Left hindlimb (tissue), 1 donor: ENCODE measurements around the gene SLC25A34.

Experiments used
- DNase-seq: peaks from one replicate; pipeline ENCODE4 v3.0.0-alpha.2; 2018

SLC25A34 gene

GRCh38 chr1:15714406-15715136 is 21.5 kb upstream of the SLC25A34 start:
- DNase-seq, result peak; percentile 70

- no peak for DNase-seq
Measured at GRCh38 chr1:15717418-15718125, 18.5 kb upstream of the SLC25A34 start.

GRCh38 chr1:15718199-15718601 is 17.9 kb upstream of the SLC25A34 start:
- no peak for DNase-seq

- DNase-seq, result no peak
Measured at GRCh38 chr1:15719381-15720120, 16.5 kb upstream of the SLC25A34 start.

- no peak for DNase-seq
Measured at GRCh38 chr1:15720861-15721260, 15.2 kb upstream of the SLC25A34 start.

GRCh38 chr1:15722411-15722810 is 13.6 kb upstream of the SLC25A34 start:
- no peak for DNase-seq

GRCh38 chr1:15722836-15723532 is 13.1 kb upstream of the SLC25A34 start:
- DNase-seq, result no peak

GRCh38 chr1:15723631-15724246 is 12.3 kb upstream of the SLC25A34 start:
- DNase-seq, result no peak

GRCh38 chr1:15724949-15725880 is 10.8 kb upstream of the SLC25A34 start:
- no peak for DNase-seq

GRCh38 chr1:15726508-15726907 is 9.6 kb upstream of the SLC25A34 start:
- no peak for DNase-seq

GRCh38 chr1:15727021-15727420 is 9.0 kb upstream of the SLC25A34 start:
- no peak for DNase-seq

GRCh38 chr1:15727424-15727823 is 8.6 kb upstream of the SLC25A34 start:
- DNase-seq, result no peak

GRCh38 chr1:15727866-15728534 is 8.1 kb upstream of the SLC25A34 start:
- DNase-seq, result no peak

GRCh38 chr1:15728937-15729657 is 7.0 kb upstream of the SLC25A34 start:
- no peak for DNase-seq

- no peak for DNase-seq
Measured at GRCh38 chr1:15730423-15730822, 5.6 kb upstream of the SLC25A34 start.

- DNase-seq, result no peak
Measured at GRCh38 chr1:15730936-15731335, 5.1 kb upstream of the SLC25A34 start.

GRCh38 chr1:15731735-15732685 is 4.0 kb upstream of the SLC25A34 start:
- no peak for DNase-seq

- DNase-seq, result no peak
Measured at GRCh38 chr1:15732686-15733081, 3.4 kb upstream of the SLC25A34 start.

- DNase-seq, result no peak
Measured at GRCh38 chr1:15733218-15733725, 2.8 kb upstream of the SLC25A34 start.
